Globus pallidus (tissue), 1 donor: ENCODE results near the gene BMPER.

Source experiments
- DNase-seq: peaks from one replicate; pipeline ENCODE4 v3.0.0-alpha.2; 2015; ENCODE audit warnings: low spot score

Gene BMPER

GRCh38 chr7:33923440-33924229 is 18.3 kb downstream of the BMPER start:
- DNase-seq, result no peak

- no peak for DNase-seq
Observed at GRCh38 chr7:33926535-33926934, 21.2 kb downstream of the BMPER start.

DNA sequence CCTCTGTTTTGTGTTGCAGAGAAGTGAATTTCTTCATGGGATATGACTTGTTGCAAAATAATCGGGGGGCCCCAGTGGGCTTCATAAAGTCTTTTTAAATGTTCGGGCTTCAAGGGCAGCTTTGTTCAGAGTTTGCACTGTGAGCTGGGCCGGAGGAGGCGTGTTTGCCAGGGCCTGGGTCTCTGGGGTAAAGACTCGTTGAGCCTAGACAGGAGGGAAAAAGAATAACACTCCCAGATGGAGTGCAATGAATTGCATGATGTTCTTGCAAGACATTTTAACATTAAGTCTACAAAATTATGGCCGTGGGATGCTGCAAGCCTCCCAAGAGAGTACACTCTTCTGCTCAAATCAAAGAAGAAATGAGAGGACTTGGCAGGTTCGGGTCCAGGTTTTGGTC is 23.6 kb downstream of the BMPER start:
- DNase-seq, result no peak

GRCh38 chr7:33932221-33932620 is 26.9 kb downstream of the BMPER start:
- DNase-seq, result peak; percentile 3

- peak; percentile 78 for DNase-seq
Observed at GRCh38 chr7:33932832-33933468, 27.6 kb downstream of the BMPER start.

DNA sequence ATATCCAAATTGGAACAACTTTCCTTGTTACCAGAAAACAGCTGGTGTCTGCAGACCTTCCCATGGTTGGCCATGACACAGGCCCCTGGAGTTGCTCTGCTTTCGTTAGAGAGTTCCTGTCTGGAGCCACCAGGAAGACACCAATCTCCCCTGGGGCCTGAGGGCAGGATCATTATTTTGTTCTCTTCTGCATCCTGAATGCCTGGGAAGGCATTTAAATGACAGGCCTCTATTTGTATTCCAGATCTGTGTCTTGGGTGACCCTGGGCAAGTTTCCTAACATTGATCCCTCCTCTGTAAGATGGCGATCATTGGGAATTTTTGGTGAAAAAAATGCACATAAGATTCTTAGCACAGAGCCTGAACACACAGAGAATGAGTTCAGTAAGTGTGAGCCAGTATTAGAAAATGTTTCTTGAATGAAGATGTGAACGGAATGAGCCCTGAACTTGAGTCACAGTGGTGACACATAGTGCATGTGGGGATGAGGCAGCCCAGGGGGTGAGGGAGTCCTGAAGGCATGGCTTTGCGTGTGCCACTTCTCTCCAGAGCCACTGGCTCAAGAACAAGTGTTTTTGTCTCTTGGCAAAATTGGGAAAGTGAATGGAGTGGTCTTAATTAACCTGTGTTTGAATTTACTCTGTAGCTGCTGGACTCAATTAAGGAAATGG is 28.4 kb downstream of the BMPER start:
- no peak for DNase-seq

DNA sequence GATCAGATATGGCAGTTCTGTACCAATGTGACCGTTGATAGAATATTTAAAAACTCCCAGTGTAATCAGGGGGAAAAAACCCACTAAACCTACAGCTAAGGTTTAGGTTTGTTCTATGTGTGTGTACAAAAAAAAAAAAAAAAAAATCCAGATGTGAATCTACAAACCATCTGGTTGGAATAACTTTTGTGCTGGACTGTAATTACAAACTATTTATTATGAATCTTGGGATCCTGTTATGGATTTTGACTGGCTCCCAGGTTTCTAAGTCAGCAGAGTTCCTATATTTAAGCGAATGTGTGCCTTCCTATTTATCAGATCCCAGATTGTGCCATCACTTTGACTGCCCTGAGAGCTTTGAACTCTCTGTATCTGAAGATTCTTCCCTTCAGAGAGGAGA is 29.1 kb downstream of the BMPER start:
- DNase-seq, result no peak

DNA sequence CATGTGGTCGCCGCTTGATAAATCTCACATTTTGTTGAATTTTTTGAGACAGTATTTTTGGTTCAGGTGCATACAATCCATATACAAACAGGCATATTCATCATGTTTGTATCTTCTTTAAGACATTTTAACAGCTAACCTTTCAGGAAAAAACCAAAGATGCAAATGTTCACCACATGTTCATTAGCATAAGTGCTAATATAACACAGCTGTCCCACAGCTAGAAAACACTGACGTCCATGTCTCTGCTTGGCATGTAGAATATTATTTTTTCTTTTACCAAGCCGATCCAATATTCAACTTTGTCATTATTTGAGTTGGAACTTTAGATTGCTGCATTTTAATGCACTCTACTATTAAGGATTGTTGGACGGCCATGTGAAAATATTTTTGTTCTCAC is 31.2 kb downstream of the BMPER start:
- DNase-seq, result no peak

- DNase-seq, result no peak
Observed at GRCh38 chr7:33937871-33938270, 32.5 kb downstream of the BMPER start.

DNA sequence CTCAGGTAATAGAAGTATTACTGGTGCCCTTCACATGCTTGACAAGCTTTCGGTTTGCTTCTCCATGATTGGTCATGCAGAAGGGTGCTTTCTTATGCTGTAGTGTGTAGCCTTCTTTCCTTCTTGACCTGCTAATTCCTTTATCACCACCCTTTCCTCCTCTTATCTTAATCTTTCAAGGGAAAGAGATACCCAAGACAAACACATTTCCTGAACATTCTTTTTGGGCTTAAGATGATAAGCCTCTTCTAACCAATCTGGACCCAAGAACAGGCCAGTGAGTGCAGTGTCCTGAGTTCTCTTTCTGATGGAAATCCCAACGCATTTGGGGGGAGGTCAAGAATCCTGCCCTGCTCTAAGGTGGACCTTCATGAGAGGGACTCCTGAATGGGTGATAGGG is 33.8 kb downstream of the BMPER start:
- DNase-seq, result no peak

- no peak for DNase-seq
Observed at GRCh38 chr7:33940503-33940902, 35.2 kb downstream of the BMPER start.

- DNase-seq, result no peak
Observed at GRCh38 chr7:33941418-33941817, 36.1 kb downstream of the BMPER start.

GRCh38 chr7:33946094-33946699 is 40.9 kb downstream of the BMPER start:
- DNase-seq, result no peak

DNA sequence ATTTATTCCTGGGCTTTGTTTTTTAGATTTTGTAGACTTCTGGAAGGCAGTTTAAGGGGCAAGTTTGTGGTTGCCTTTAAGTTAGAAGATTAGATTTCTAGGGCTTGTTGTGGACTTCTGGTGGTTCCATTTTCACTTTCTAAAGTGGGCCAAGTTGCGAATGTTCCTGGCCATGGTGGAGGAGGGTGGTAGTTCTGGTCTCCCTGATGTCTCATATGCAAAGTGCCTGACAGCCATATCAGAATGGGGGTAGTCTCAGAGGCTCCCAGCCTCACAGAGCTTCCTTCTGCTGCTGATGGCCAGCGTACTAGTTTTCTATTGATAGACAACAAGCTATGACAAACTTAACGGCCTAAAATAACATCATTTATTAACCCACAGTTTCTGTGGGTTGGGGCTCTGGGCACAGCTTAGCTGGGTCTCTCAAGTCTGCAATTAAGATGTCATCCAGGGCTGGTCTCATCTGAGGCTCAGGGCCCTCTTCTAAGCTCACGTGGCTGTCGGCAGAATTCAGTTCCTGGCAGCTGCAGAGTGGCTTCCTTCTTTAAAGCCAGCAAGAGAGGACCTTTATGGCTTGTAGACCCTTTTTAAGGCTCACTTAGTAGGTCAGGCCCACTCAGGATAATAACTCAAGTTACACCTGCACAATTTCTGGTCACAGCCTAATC is 44.8 kb downstream of the BMPER start:
- no peak for DNase-seq

DNA sequence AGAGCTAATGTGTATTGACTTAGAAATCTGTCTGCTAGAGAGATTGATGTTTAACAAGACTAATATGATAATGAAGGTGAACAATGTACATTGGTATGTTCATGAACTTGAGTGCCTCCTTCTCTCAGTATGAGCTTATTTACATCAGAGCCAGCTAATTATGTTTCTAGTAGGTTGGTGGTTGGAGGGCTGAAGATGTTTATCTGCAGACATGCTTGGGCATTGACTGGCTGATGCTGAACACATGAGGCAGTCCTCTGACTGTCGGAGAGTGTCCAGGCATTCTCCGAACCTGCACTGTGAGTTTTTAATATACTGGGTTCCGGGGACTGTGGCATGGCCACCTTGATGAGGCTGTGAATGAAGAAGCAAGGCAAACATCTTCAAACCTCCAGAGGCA is 47.5 kb downstream of the BMPER start:
- DNase-seq, result no peak

GRCh38 chr7:33958104-33958503 is 52.8 kb downstream of the BMPER start:
- DNase-seq, result no peak

DNA sequence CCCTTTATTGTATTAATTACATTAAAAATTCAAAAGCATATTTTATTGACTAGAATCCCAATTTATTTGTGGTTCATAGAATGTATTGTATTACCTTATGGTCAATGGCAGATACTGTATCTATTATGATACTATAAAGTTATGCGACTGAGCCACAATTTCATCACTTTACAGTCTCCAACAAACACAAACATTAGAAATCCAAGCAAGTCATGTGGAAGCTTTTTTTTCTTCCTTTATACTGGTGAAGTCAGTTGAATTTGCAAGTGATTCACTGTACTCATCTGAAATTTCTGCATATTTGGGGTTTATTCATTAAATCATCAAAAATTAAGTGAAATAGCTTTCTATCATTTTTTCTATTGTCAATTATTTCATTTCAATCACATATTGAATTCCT is 54.3 kb downstream of the BMPER start:
- no peak for DNase-seq

DNA sequence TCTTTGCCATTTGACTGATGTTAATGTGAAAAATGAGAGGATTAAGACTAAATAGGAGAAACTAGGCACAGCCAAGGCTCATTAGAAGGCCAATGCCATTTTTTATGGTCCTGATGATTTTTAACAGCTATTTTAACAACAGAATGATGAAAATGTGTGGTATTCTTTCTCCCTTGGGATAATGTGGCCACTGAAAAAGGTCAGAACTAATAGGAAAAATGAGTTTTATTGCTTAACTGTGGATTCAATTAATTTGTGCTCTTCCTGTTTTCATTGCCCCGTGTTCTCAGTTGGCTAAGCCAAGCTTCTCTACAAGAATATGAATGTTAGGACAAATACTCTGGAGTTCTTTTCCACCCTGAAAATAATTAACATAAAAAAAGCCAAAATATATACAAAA is 56.6 kb downstream of the BMPER start:
- no peak for DNase-seq

GRCh38 chr7:33964417-33965182 is 59.3 kb downstream of the BMPER start:
- no peak for DNase-seq

DNA sequence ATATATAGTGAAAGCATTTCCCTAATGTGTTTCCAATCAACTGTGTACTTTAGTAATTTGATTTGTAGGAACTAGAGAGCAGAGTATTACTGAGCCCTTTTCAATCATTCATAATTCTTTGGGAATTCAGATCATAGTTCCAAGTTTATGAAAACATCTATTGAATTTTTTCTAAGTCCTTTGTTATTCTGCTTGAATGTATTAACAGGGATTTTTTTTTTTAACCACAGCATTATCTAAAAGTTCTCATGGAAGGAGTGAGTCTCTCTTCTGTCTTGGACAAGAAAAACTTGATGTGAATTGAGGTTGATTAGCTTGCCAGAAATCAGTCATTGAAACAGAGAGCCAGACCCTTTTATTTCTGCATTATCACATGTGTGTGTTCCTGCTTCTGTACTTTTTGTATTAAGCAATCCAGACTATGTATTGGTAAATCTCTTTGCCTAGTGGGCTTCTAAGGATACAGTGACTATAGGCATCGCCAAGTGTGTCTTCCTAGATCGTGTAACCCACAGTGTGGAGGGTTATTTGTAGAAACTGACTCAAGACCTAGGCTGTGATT is 59.9 kb downstream of the BMPER start:
- no peak for DNase-seq

DNA sequence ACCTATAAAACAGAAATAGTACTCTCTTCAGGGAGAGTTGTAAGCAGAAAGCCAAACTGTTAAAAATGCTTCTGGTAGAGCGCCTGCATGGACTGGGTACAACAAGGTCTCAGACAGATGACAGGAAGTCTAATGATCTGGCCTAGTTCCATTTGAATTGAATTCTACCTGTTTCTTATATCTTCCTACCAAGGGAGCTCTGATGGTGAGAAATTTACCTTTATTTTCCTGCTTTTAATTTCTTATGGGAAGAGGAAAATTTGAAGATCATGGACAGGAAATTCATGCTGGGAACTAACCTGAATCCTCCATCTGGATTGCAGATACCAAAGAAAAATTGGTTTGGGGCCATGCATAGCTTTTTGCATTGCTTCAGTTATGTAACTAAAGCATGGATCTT is 63.3 kb downstream of the BMPER start:
- no peak for DNase-seq
